ENCODE data around the gene ANKS1A. TPM values are rescaled to one million over a fixed set of nuclear protein-coding genes. Genes with fewer than 3 reads are reported as not detected.

Gene ANKS1A
- total RNA-seq, 2 experiments from 2014 or later: 7.2 to 7.7 TPM

DNA sequence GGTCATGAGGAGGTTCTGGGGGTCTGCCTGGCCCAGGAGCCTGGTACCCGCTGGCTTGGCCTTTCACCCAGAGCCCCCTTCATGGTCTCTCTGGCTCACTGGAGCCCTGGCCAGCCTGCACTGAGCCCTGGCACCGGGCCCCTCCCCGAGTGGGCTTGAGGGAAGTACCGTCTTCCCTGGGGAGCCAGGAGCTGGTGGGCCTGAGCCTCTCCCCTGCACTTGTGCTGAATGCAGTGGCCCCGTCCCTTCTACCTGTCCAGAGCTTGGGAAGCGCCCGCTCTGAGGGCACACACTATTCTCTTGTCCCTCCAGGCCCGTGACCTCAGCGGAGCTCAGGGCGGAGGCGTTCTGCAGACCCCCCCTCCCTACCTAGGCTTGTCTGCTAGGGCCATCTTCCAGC, 189.8 kb downstream of the ANKS1A start:
- DNase-seq: no peak
- H3K4me1 Mint-ChIP-seq (ENCODE audit: low read depth): no peaks in the 10 kb centered on the region
- POLR2A ChIA-PET: no interaction called here
- no peaks in the 10 kb centered on the region for H3K27me3 Mint-ChIP-seq
- no peak overlapping the region for H3K4me3 Mint-ChIP-seq
- peaks cover 6% of the 10 kb centered on the region for H3K36me3 Mint-ChIP-seq
- CTCF ChIA-PET: interaction anchor here (1.5 kb wide), 1 partner anchor 92 kb away, joined by 6 read pairs; no protein-coding TSS in a partner anchor
- no peaks in the 10 kb centered on the region for H3K9me3 Mint-ChIP-seq
- intact Hi-C loops (cut with micrococcal nuclease): no loop called here
- H3K27ac Mint-ChIP-seq: no peak overlapping the region

DNA sequence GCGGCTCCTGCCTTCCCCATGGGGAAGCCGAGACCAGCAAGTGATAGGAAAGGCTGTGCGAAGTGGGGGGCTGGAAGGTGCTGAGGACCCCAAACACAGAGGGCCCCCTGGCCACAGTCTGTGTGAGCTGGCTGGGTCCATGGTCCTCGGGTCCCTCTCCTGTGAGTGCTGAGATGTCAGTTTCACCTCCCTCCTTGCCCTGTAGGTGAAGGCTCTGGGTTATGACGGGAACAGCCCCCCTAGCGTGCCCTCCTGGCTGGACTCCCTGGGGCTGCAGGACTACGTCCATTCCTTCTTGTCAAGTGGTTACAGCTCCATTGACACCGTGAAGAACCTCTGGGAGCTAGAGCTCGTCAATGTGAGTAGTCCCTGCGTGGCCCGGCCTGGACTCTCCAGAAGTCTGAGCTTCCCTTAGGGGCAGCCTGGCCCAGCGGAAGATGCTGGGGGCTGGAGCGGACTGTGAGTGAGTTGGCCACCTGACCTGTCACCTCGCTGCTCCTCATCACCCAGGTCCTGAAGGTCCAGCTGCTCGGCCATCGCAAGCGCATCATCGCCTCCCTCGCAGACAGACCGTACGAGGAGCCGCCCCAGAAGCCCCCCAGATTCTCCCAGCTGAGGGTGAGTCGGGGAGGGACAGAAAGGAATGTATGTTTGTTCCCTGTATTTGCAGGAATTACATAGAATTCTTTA, 190.4 kb downstream of the ANKS1A start:
- H3K27me3 Mint-ChIP-seq: no peaks in the 10 kb centered on the region
- no peaks in the 10 kb centered on the region for H3K9me3 Mint-ChIP-seq
- peaks cover 7% of the 10 kb centered on the region for H3K36me3 Mint-ChIP-seq
- H3K27ac Mint-ChIP-seq: no peak overlapping the region
- intact Hi-C loops (cut with micrococcal nuclease): no loop called here
- DNase-seq: no peak
- ChIA-PET CTCF (interaction anchor here (1.5 kb wide), 1 partner anchor 92 kb away, joined by 6 read pairs; no protein-coding TSS in a partner anchor), POLR2A (no interaction called here)
- H3K4me3 Mint-ChIP-seq: no peak overlapping the region
- H3K4me1 Mint-ChIP-seq (ENCODE audit: low read depth): no peaks in the 10 kb centered on the region

DNA sequence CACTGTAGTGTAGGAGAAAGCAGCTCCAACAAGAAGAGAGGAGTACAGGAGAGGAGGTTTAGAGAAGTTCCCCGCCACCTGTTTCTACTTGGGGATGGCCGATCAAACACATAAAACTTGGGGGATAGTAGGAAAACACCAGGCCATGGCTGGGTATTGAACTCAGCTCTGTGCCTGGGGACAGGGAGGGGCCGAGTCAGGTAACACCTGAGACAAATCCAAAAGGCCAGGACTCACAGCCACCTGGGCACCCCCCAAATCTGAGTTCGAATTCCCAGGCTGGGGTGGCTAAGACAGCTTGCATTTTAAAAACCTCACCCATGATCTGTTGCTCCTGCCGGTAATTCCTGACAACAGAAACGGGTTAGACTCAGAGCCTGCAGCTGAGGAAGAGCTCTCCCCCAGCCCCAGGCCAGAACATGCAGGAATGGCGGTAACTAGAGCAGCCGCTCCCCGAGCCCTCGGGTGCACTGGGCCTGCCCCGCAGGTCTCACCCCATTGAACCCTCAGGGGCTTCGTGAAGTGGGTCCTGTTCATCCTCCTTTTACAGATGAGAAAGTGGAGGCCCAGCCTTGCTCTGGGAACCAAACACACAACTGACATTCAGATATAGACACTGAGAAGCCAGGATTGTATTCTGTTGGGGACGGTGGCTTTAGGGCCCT, 191.1 kb downstream of the ANKS1A start:
- H3K36me3 Mint-ChIP-seq: peaks cover 9% of the 10 kb centered on the region
- ChIA-PET CTCF (interaction anchor here (1.5 kb wide), 1 partner anchor 93 kb away, joined by 6 read pairs; no protein-coding TSS in a partner anchor), POLR2A (no interaction called here)
- DNase-seq: no peak
- H3K4me3 Mint-ChIP-seq: no peak overlapping the region
- H3K27ac Mint-ChIP-seq: no peak overlapping the region
- H3K9me3 Mint-ChIP-seq: no peaks in the 10 kb centered on the region
- no peaks in the 10 kb centered on the region for H3K4me1 Mint-ChIP-seq (ENCODE audit: low read depth)
- intact Hi-C loops (cut with micrococcal nuclease): no loop called here
- H3K27me3 Mint-ChIP-seq: no peaks in the 10 kb centered on the region

DNA sequence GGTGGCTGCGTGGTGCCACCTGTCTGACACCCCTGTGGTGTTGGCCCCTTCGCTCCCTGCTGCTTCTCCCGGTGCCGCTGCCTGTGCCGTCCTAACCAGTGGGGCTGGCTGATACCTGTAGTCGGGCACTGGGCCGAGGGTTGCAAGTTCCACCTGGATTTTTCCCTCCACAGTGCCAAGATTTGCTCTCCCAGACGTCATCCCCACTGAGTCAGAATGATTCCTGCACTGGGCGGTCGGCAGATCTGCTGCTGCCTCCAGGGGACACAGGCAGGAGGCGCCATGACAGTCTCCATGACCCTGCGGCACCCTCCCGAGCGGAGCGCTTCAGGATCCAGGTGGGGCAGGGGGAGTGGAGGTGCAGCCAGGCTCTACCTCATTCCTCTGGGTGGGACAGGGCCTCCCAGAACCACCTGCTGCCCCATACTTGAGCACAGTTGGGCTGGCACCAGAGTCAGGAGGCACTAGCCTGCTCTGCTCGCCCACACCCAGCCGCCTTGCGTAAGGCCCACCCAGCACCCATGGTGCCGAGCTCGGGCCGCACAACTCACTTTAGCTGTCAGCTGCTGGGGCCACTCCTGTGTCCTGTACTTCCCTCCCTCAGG, 191.9 kb downstream of the ANKS1A start:
- peaks cover 10% of the 10 kb centered on the region for H3K36me3 Mint-ChIP-seq
- no peaks in the 10 kb centered on the region for H3K27me3 Mint-ChIP-seq
- CTCF ChIA-PET: no interaction called here
- H3K4me1 Mint-ChIP-seq (ENCODE audit: low read depth): no peaks in the 10 kb centered on the region
- POLR2A ChIA-PET: interaction anchor here (0.5 kb wide), 1 partner anchor 746 kb away, joined by 3 read pairs; no protein-coding TSS in a partner anchor
- no peak overlapping the region for H3K4me3 Mint-ChIP-seq
- no peak overlapping the region for H3K27ac Mint-ChIP-seq
- no peaks in the 10 kb centered on the region for H3K9me3 Mint-ChIP-seq
- intact Hi-C loops (cut with micrococcal nuclease): no loop called here
- no peak for DNase-seq

DNA sequence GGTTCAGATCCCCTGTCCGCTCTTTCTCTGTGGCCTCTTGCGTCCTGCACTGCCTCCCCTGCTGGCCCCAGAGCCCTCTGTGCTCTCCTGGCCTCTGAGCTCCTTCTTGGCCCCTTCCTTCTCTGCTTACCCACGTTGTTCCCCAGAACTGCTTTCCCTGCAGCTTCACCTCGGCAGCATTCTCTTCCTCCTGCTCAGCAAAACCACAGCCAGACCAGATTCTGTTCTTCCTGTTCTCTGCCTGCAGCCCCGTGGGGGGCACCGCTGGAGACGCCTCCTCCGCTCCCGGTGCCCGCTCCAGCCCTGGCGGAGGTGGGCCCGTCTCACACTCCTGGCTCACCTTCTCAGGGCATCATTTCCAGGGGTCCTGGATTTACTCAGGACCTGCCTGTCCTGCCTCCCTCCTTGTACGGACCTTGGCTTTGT, 192.4 kb downstream of the ANKS1A start:
- Mint-ChIP-seq H3K9me3 (no peaks in the 10 kb centered on the region), H3K4me3 (no peak overlapping the region), H3K36me3 (peaks cover 10% of the 10 kb centered on the region), H3K4me1 (ENCODE audit: low read depth) (no peaks in the 10 kb centered on the region), H3K27ac (no peak overlapping the region), H3K27me3 (no peaks in the 10 kb centered on the region)
- no peak for DNase-seq
- POLR2A ChIA-PET: interaction anchor here (0.5 kb wide), 1 partner anchor 747 kb away, joined by 3 read pairs; no protein-coding TSS in a partner anchor
- CTCF ChIA-PET: no interaction called here
- intact Hi-C loops (cut with micrococcal nuclease): no loop called here

DNA sequence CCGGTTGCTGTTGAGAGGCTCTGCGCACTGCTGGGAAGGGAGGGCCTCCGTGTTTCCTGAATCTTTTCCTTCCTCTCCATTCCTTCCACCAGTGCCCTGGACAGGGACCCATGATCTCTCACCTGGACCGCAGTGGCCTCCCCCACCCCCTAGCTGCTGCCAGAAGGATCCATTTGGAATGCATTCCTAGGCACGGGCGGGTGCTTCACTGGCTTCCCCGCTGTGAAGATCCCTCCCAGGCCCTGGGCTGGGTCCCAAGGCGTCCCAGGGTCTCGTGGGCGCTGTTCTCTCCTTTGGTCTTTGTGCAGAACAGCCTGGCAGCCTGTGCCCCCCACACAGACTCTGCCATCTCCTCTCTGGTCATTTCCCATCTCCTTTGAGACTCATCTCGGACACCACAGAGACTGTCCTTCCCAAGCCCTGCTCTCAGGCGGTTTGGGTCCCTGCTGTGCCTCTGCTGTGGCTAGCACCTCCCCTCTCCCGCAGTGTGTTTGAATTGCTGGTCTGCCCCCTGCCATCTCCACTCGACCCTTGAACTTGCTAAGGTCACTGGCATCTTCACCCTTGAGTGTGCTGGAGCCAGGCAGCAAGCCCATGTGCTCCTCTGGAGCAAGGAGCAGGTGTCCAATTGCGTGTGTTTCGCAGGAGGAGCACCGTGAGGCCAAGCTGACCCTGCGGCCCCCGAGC, 193.1 kb downstream of the ANKS1A start:
- Mint-ChIP-seq H3K4me1 (ENCODE audit: low read depth) (no peaks in the 10 kb centered on the region), H3K9me3 (no peaks in the 10 kb centered on the region), H3K27ac (no peak overlapping the region), H3K27me3 (no peaks in the 10 kb centered on the region), H3K36me3 (peaks cover 12% of the 10 kb centered on the region), H3K4me3 (no peak overlapping the region)
- CTCF ChIA-PET: no interaction called here
- POLR2A ChIA-PET: no interaction called here
- no peak for DNase-seq
- intact Hi-C loops (cut with micrococcal nuclease): no loop called here

DNA sequence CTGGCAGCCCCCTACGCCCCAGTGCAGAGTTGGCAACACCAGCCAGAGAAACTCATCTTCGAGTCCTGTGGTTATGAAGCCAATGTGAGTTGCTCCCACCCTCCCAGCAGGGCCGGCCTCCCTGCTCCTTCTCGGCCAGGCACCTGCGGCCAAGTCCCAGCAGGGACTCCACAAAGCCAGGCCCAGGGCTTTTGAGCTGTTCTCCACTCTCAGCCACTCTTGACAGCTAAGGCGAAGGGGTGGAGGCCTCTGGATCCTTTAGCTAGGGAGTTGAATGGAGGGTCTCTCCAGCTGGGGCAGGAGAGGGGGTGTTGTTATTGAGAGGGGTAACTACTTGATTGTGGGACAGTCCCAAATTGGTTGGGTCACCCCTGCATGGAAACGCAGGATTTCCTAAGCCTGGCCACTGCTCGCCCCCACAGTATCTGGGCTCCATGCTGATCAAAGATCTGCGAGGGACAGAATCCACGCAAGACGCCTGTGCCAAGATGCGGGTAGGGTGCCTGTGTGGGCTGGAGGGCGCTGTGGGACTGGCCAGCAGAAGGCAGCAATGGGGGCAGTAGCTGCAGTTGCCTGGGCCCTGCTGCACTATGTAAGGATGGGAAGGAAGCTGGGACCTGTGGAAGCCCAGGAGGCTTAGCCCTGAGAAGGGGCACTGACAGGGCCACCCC, 193.8 kb downstream of the ANKS1A start:
- no peaks in the 10 kb centered on the region for H3K9me3 Mint-ChIP-seq
- ChIA-PET POLR2A (no interaction called here), CTCF (no interaction called here)
- intact Hi-C loops (cut with micrococcal nuclease): no loop called here
- H3K27ac Mint-ChIP-seq: no peak overlapping the region
- no peak overlapping the region for H3K4me3 Mint-ChIP-seq
- H3K4me1 Mint-ChIP-seq (ENCODE audit: low read depth): no peaks in the 10 kb centered on the region
- no peaks in the 10 kb centered on the region for H3K27me3 Mint-ChIP-seq
- peaks cover 17% of the 10 kb centered on the region for H3K36me3 Mint-ChIP-seq
- DNase-seq: no peak

DNA sequence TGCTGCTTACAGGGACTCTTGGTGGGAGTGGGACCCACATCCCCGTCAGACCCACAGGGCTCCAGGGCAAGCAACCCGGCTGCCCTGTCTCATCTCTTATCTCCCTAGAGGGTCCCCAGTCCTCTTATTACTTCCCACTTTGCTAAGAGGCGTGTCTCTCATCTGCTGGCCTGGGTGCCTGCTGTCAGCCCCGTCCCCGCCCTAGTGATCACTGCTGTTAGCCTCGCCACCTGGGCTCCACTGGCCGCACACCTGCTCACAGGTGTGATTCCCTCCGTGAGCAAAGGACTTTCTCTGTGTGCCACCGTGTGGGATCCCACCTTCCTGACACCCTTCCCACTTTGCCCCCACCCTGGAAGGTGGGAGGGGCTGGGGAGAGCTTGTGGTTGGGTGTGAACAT, 194.5 kb downstream of the ANKS1A start:
- intact Hi-C loops (cut with micrococcal nuclease): no loop called here
- Mint-ChIP-seq H3K9me3 (no peaks in the 10 kb centered on the region), H3K36me3 (peaks cover 21% of the 10 kb centered on the region), H3K27me3 (no peaks in the 10 kb centered on the region), H3K27ac (no peak overlapping the region), H3K4me1 (ENCODE audit: low read depth) (no peaks in the 10 kb centered on the region), H3K4me3 (no peak overlapping the region)
- DNase-seq: no peak
- CTCF ChIA-PET: no interaction called here
- POLR2A ChIA-PET: no interaction called here

DNA sequence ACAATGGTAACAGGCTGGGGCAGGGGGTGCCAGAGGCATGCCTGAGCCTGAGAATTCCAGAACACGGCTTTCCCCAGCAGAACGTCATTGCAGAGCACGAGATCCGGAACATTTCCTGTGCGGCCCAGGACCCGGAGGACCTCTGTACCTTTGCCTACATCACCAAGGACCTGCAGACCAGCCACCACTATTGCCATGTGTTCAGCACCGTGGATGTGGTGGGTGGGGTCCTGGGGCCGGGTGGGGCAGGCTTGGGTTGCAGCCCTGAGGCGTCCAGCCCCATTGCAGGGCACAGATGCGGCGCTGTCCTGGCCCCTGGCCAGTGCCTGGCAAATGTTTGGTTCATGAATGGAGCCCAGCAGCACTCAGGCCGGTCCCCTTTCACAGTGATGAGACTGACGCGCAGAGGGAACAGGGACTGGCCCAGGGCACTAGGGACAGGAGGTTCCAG, 195.0 kb downstream of the ANKS1A start:
- ChIA-PET CTCF (no interaction called here), POLR2A (no interaction called here)
- Mint-ChIP-seq H3K4me1 (ENCODE audit: low read depth) (no peaks in the 10 kb centered on the region), H3K4me3 (no peak overlapping the region), H3K9me3 (no peaks in the 10 kb centered on the region), H3K36me3 (peaks cover 23% of the 10 kb centered on the region), H3K27me3 (no peaks in the 10 kb centered on the region), H3K27ac (no peak overlapping the region)
- intact Hi-C loops (cut with micrococcal nuclease): no loop called here
- no peak for DNase-seq

DNA sequence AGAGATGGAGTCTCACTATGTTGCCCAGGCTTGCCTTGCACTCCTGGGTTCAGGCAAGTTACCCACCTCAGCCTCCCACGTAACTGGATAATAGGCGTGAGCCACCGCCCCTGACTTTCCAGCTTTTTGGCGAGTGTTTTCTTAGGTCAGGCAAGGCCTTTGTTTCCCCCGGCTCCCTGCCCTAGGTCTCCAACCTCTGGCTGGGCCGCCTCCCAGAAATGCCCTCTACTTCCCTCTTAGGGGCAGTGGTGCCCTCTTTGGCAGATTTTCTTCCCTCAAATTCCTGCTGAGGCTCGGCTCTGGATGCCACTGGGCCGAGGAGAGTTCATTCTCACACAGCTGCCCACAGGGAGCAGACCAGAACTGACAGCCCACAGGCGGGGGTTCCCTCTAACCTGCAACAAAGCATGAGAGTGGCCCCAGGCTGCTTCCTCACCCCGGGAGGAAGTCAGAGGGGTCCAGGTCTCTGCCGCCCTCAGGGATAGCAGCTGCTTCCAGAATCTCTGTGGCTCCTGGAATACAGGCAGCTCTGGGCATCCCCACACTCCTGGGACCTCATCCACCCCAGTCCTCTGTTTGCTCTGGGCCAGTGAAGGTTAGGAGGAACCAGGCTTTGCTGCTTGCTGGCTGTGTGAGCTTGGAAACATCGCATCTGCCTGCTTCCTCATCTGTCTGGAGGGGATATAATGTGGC, 195.6 kb downstream of the ANKS1A start:
- Mint-ChIP-seq H3K27ac (no peak overlapping the region), H3K9me3 (no peaks in the 10 kb centered on the region), H3K4me1 (ENCODE audit: low read depth) (no peaks in the 10 kb centered on the region), H3K36me3 (peaks cover 23% of the 10 kb centered on the region), H3K27me3 (no peaks in the 10 kb centered on the region), H3K4me3 (no peak overlapping the region)
- DNase-seq: no peak
- intact Hi-C loops (cut with micrococcal nuclease): no loop called here
- ChIA-PET POLR2A (no interaction called here), CTCF (no interaction called here)

DNA sequence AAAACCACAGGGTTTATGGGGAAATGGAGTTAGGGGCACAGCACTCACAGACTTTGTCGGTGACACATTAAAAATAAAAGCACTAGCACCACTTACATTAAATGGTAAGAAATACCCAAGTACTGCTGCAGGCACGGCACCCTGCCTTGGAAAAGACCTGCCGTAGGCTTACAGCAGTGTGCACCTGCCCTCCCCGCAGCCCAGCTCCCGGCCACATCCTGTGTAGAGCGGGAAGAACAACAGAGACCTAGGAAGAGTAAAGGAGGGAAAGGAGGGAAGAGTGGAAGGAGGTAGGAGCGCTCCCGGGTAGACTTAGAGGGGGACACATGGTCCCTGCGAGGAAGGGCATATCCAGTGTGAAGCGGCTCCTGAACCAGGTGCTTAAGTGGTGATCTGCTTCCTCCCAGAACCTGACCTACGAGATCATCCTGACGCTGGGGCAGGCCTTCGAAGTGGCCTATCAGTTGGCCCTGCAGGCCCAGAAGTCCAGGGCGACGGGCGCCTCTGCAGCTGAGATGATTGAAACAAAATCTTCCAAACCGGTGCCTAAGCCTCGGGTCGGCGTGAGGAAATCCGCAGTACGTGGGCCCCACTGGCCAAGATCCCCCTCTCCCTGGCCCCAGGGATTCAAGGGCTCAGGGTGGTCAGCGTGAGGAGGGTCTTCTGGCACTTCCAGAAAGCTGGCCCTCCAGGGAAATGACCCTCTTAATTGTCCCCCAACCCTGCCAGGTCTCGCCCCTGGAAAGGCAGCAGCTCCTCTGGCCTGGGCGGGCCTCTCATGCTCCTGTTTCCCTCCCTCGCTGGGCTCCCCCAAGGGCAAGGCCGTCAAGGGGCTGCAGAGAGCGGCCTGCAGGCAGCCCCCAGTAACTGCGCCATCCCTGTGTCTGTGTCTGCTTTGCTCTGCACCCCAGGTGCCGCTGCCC, 196.6 kb downstream of the ANKS1A start:
- no peak for DNase-seq
- POLR2A ChIA-PET: no interaction called here
- no peaks in the 10 kb centered on the region for H3K4me1 Mint-ChIP-seq (ENCODE audit: low read depth)
- H3K27ac Mint-ChIP-seq: no peak overlapping the region
- intact Hi-C loops (cut with micrococcal nuclease): no loop called here
- H3K27me3 Mint-ChIP-seq: no peaks in the 10 kb centered on the region
- H3K36me3 Mint-ChIP-seq: peaks cover 25% of the 10 kb centered on the region
- CTCF ChIA-PET: no interaction called here
- H3K4me3 Mint-ChIP-seq: no peak overlapping the region
- no peaks in the 10 kb centered on the region for H3K9me3 Mint-ChIP-seq

All from activated CD4-positive, alpha-beta memory T cell treated with anti-CD3 and anti-CD28 coated beads for 36 hours (primary cell).